HG03342 (cell line): Measurements from ENCODE around the gene ARVCF.

ENCODE experiments used
- ATAC-seq: cut with Tn5 transposase; IDR thresholded peaks from one replicate; pipeline ENCODE4 v1.9.1; 2021; ENCODE audit warnings: mild to moderate bottlenecking, moderate library complexity; ENCODE audit not compliant: unreplicated experiment

ARVCF gene

GRCh38 chr22:20019661-20020532, 3.3 kb upstream of the ARVCF start:
- no peak for ATAC-seq

- ATAC-seq, result no peak
Measured at GRCh38 chr22:20018001-20018400, 1.4 kb upstream of the ARVCF start.

GRCh38 chr22:20017622-20017958, 967 bp upstream of the ARVCF start:
- ATAC-seq, result no peak

- no peak for ATAC-seq
Measured at GRCh38 chr22:20015971-20016733, 471 bp downstream of the ARVCF start.

- ATAC-seq, result no peak
Measured at GRCh38 chr22:20015187-20015625, 1.4 kb downstream of the ARVCF start.

- no peak for ATAC-seq
Measured at GRCh38 chr22:20014526-20015186, 2.0 kb downstream of the ARVCF start.

GRCh38 chr22:20013382-20013871, 3.2 kb downstream of the ARVCF start:
- ATAC-seq, result no peak

- no peak for ATAC-seq
Measured at GRCh38 chr22:20012741-20013331, 3.8 kb downstream of the ARVCF start.

- ATAC-seq, result no peak
Measured at GRCh38 chr22:20011993-20012740, 4.5 kb downstream of the ARVCF start.

- no peak for ATAC-seq
Measured at GRCh38 chr22:20011123-20011992, 5.3 kb downstream of the ARVCF start.

- no peak for ATAC-seq
Measured at GRCh38 chr22:20010307-20011122, 6.1 kb downstream of the ARVCF start.

- ATAC-seq, result no peak
Measured at GRCh38 chr22:20009582-20010306, 6.9 kb downstream of the ARVCF start.

GRCh38 chr22:20009018-20009491, 7.6 kb downstream of the ARVCF start:
- no peak for ATAC-seq

GRCh38 chr22:20008221-20008995, 8.2 kb downstream of the ARVCF start:
- ATAC-seq, result no peak

- ATAC-seq, result no peak
Measured at GRCh38 chr22:20004464-20004863, 12.2 kb downstream of the ARVCF start.

GRCh38 chr22:20003304-20003703, 13.3 kb downstream of the ARVCF start:
- no peak for ATAC-seq

GRCh38 chr22:20002636-20003035, 14.0 kb downstream of the ARVCF start:
- ATAC-seq, result no peak
